K562 (cell line): ENCODE measurements around the gene CBLIF. TPM values are rescaled to one million over a fixed set of nuclear protein-coding genes. Genes with fewer than 3 reads are reported as not detected.

Source experiments
- CBFA2T2 ChIP-seq: fragments of 450-650 bp; conservative IDR thresholded peaks from 2 replicates; pipeline ENCODE4 v1.6.1; 2017; ENCODE audit warnings: mild to moderate bottlenecking
- CCNT2 ChIP-seq: IDR thresholded peaks from 2 replicates; pipeline ENCODE4 v1.6.1; 2011; ENCODE audit warnings: borderline replicate concordance, low read depth, mild to moderate bottlenecking, moderate library complexity, mixed read lengths, low read length; ENCODE audit not compliant: insufficient read length; ENCODE audit errors: extremely low read depth
- E2F1 ChIP-seq: sonication (generic); formaldehyde crosslinking; IDR thresholded peaks from 2 replicates; pipeline ENCODE4 v1.8.1; 2023; ENCODE audit warnings: mild to moderate bottlenecking, missing genetic modification reagents, moderate library complexity
- HBP1 ChIP-seq: fragments of 450-650 bp; formaldehyde crosslinking; IDR thresholded peaks from 2 replicates; pipeline ENCODE4 v1.4.0; 2022; ENCODE audit warnings: missing genetic modification characterization
- HCFC1 ChIP-seq: IDR thresholded peaks from 2 replicates; pipeline ENCODE4 v1.6.1; 2012; ENCODE audit warnings: low read depth, low read length, improper control_type of control experiment
- MLLT1 ChIP-seq, 2 experiments: fragments of 450-650 bp; IDR thresholded peaks; 2 replicates each; pipeline ENCODE4 v1.6.1; 2016
- MTF1 ChIP-seq: fragments of 250-450 bp; sonication (Bioruptor Pico); IDR thresholded peaks from 2 replicates; pipeline ENCODE4 v1.9.0; 2021; ENCODE audit warnings: moderate library complexity, mild to moderate bottlenecking, inconsistent platforms, borderline replicate concordance
- OTX1 ChIP-seq: fragments of 450-650 bp; formaldehyde crosslinking; IDR thresholded peaks from 2 replicates; pipeline ENCODE4 v1.4.0; 2022; ENCODE audit warnings: mild to moderate bottlenecking
- POU5F1 ChIP-seq: fragments of 150-350 bp; IDR thresholded peaks from 2 replicates; pipeline ENCODE4 v1.6.1; 2014; ENCODE audit warnings: borderline replicate concordance, low read length, low read depth, mild to moderate bottlenecking; ENCODE audit not compliant: partially characterized antibody
- PTBP1 ChIP-seq: fragments of 200-400 bp; formaldehyde crosslinking; IDR thresholded peaks from 2 replicates; pipeline ENCODE4 v1.6.1; 2017; ENCODE audit warnings: low read depth, low read length
- RAD21 ChIP-seq, 2 experiments: fragments of 250-450 bp in 1 of 2; fragments of 450-650 bp in 1 of 2; sonication (Bioruptor Pico) in 1 of 2; formaldehyde crosslinking in 1 of 2; IDR thresholded peaks in 1 of 2; conservative IDR thresholded peaks in 1 of 2; 2 replicates each; pipeline versions ENCODE4 v1.4.0 to v1.8.0; 2020 to 2022; ENCODE audit warnings: mild to moderate bottlenecking in 2 of 2, moderate library complexity in 1 of 2
- RB1 ChIP-seq: fragments of 450-650 bp; IDR thresholded peaks from 2 replicates; pipeline ENCODE4 v1.6.1; 2017; ENCODE audit warnings: low read depth, mild to moderate bottlenecking
- SIN3B ChIP-seq: fragments of 450-650 bp; IDR thresholded peaks from 2 replicates; pipeline ENCODE4 v1.6.1; 2017; ENCODE audit warnings: low read depth, mild to moderate bottlenecking, moderate library complexity
- SMAD3 ChIP-seq: fragments of 450-650 bp; formaldehyde crosslinking; conservative IDR thresholded peaks from 2 replicates; pipeline ENCODE4 v1.4.0; 2020; ENCODE audit warnings: mild to moderate bottlenecking
- SMARCB1 ChIP-seq: IDR thresholded peaks from 2 replicates; pipeline ENCODE4 v1.6.1; 2011; ENCODE audit warnings: improper control_type of control experiment, low read depth; ENCODE audit not compliant: insufficient read length
- SREBF1 ChIP-seq: fragments of 150-350 bp; IDR thresholded peaks from 2 replicates; pipeline ENCODE4 v1.6.1; 2014; ENCODE audit warnings: antibody characterized with exemption, low read depth, low read length, borderline replicate concordance
- STAG1 ChIP-seq: sonication (generic); formaldehyde crosslinking; IDR thresholded peaks from 2 replicates; pipeline ENCODE4 v1.5.0; 2020; ENCODE audit warnings: missing genetic modification reagents, borderline replicate concordance
- ZSCAN29 ChIP-seq: fragments of 450-650 bp; IDR thresholded peaks from 2 replicates; pipeline ENCODE4 v1.6.1; 2017
- polyA plus RNA-seq, 8 experiments: library from polyadenylated mRNA; depleted of rRNA in 4 of 8; stranded (reverse) in 5 of 8; unstranded in 3 of 8; fragments of >200 nt; fragmentation: Nextera tagmentation in 2 of 8; fragmentation: Illumina TruSeq in 1 of 8; extraction: Ambion mirVana in 2 of 8; extraction: Trizol in 1 of 8; gene quantifications; 2 replicates each; pipeline versions ENCODE4 v1.2.1 to v1.2.3, GENCODE V29; 2011 to 2014; ENCODE audit warnings: inconsistent platforms in 1 of 8, missing spikeins in 1 of 8
- total RNA-seq, 7 experiments: library from RNA; depleted of rRNA in 6 of 7; stranded (reverse); fragments of >200 nt in 6 of 7; fragmentation: Illumina TruSeq in 2 of 7; extraction: Trizol in 2 of 7; gene quantifications; 2 replicates each; pipeline versions ENCODE4 v1.2.1 to v1.2.3, GENCODE V29; 2011 to 2021; ENCODE audit warnings: low replicate concordance in 1 of 7
- TF ChIP-seq, protein P1 (sequence below), 3 experiments: fragments of 200-800 bp in 1 of 3; sonication (Bioruptor generic) in 1 of 3; sonication (generic) in 1 of 3; formaldehyde crosslinking in 1 of 3; IDR thresholded peaks; 2 replicates each; pipeline versions ENCODE4 v1.6.1 to v1.8.0; 2016 to 2022; ENCODE audit warnings: mild to moderate bottlenecking in 2 of 3, missing compliant biosample characterization in 2 of 3, missing genetic modification characterization in 2 of 3, missing genetic modification reagents in 1 of 3
- TF ChIP-seq, protein P2 (sequence below): sonication (generic); formaldehyde crosslinking; IDR thresholded peaks from 2 replicates; pipeline ENCODE4 v1.8.0; 2022; ENCODE audit warnings: mild to moderate bottlenecking, missing genetic modification reagents

The CBLIF gene
- total and polyA plus RNA-seq, 9 of the 15 experiments (the other 6 are each of a cell fraction or from before 2014, with no cell fraction given): 0.07 to 0.83 (median 0.54) TPM

- TF ChIP-seq, protein P1, sequence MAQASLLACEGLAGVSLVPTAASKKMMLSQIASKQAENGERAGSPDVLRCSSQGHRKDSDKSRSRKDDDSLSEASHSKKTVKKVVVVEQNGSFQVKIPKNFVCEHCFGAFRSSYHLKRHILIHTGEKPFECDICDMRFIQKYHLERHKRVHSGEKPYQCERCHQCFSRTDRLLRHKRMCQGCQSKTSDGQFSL (CRISPR knock-in tag; IDR thresholded peaks at IDR 0.05): peak; percentile 83
- TF ChIP-seq, protein P1 (tag; IDR thresholded peaks at IDR 0.05): no peak; a peak in 1 of 4 replicates
- TF ChIP-seq ZSCAN29 (no peak; the same call in 1 of the 2 replicates), POU5F1 (no peak), SIN3B (peak; percentile 91), STAG1 (CRISPR knock-in tag) (peak; percentile 60; the same call in 1 of the 2 replicates), SMAD3 (CRISPR knock-in tag) (no peak; the same call in 1 of the 2 replicates), MTF1 (CRISPR knock-in tag) (no peak), E2F1 (CRISPR knock-in tag) (peak; percentile 65; the same call in 1 of the 2 replicates), CCNT2 (peak; percentile 84), PTBP1 (0 out of 2 replicates have a peak, but pooled peaks have one; percentile 20), HCFC1 (peak; percentile 87), MLLT1 (IDR thresholded peaks at IDR 0.05) (peak in 1 of 2 experiments; percentile 85; a peak in 2 of 4 replicates), RB1 (peak; percentile 94), HBP1 (CRISPR knock-in tag) (0 out of 2 replicates have a peak, but pooled peaks have one; percentile 14), SMARCB1 (peak; percentile 40), CBFA2T2 (no peak), OTX1 (CRISPR knock-in tag) (peak; percentile 31; the same call in 1 of the 2 replicates), SREBF1 (no peak), RAD21 (CRISPR knock-in tag; conservative IDR thresholded peaks at IDR 0.05 in 1 of 2, IDR thresholded peaks at IDR 0.05 in 1 of 2) (peak; percentile 49 to 57)
- TF ChIP-seq, protein P2, sequence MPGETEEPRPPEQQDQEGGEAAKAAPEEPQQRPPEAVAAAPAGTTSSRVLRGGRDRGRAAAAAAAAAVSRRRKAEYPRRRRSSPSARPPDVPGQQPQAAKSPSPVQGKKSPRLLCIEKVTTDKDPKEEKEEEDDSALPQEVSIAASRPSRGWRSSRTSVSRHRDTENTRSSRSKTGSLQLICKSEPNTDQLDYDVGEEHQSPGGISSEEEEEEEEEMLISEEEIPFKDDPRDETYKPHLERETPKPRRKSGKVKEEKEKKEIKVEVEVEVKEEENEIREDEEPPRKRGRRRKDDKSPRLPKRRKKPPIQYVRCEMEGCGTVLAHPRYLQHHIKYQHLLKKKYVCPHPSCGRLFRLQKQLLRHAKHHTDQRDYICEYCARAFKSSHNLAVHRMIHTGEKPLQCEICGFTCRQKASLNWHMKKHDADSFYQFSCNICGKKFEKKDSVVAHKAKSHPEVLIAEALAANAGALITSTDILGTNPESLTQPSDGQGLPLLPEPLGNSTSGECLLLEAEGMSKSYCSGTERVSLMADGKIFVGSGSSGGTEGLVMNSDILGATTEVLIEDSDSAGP (CRISPR knock-in tag): no peak
Observed at GRCh38 chr11:59810189-59810910, 34.9 kb downstream of the CBLIF start, which contains the start of gene MRPL16 (continued).
